COLO829 (cell line): Measurements from ENCODE around the gene C6.

Source experiments
- DNase-seq: peaks from one replicate; pipeline ENCODE4 v3.0.0; 2012; ENCODE audit warnings: low spot score

The C6 gene

DNA sequence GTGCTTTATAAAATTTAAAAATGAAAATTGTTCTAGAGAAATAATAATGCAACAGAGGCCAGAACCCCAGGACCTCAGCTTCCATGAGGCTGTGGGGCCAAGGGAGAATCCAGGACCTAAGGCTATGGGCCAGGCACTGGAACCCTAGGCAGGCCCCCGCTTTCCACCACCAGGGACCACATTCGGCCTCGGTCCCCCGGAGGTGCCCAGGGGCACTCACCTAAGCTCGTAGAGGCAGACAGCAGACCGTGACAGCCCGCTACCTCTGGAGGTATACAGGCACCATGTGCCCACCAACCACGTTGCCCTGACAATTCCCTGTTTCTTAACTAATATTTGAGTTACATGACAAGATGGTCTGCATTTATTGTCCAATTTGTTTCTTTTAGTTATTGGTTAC is 92.7 kb downstream of the C6 start:
- DNase-seq = no peak

DNA sequence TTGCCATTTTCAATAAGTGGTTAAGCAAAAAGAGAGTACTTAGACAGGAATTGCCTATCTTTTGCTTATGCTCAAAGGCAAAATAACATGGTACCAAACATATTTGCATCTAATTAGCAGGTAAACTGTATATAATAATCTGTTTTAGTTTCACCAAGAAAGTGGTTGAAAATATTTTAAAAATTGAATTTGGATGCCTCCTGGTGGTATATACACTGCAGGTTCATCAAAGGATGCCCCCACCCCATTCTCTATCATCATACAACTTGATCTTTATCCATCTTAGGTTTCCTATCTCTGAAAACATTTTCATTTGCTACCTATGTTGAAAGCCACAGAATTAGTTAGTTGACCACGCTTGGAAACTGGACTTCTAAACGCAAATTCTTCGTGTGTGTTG is 95.2 kb downstream of the C6 start:
- no peak for DNase-seq

DNA sequence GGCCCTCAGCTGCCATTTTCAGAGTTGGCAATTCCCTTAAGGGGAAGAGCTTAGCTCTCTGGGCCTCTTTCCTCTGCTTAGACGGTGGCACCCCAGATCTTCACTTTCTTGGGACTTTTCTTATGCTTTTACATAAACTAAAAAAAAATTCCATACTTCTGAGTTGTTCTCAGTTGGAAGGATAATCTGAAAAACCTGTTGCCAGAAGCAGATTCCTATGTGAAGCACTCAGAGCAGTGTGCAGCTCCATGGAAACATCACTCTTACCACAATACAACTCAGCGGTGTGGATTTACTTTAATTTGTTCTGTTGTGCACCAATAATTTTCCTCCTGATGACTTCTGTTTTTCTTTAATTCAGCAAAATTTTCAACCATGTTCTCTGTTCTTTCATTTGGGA is 98.1 kb downstream of the C6 start:
- no peak for DNase-seq

DNA sequence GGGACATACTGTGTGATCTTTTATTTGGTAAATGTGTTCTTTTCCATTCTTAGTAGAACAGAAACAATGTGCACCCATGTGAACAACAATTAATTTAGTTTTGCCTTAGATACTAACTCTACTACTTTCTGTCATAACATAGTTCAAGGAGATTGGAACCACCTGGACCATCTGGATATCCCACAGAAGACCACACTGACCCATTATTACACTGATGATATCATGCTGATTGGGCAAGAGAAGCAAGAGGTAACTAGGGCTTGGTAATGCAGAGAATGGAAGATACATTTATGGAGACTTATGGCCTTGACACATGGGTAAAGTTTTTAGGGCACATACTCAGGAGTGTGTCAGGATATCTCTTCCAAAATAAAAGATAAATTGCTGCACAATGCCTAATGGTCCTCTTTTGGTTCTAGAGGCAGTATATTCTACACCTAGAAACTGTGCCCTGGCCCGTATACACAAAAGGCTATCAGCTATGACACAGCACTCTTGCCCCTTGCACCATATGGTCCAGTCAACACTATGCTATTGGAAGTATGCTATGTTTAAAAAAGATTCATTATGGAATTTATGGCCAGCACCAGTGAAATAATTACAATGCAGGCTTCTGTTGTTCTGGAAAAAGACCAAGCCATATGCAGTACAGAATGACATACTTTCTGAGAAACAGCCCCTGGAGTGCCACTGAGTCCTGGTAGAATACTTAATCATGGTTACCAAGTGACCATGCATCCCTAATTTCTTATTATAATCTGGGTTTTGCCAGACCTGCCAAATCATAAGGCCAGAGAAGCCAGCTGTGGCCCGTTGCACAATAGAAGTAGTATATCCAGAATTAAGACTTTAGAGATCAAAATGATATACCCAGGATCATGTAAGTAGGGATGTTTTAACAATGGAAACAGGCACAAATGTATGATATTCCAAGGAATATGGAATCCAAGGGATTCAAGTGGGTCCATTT is 100.6 kb downstream of the C6 start:
- DNase-seq = no peak

DNA sequence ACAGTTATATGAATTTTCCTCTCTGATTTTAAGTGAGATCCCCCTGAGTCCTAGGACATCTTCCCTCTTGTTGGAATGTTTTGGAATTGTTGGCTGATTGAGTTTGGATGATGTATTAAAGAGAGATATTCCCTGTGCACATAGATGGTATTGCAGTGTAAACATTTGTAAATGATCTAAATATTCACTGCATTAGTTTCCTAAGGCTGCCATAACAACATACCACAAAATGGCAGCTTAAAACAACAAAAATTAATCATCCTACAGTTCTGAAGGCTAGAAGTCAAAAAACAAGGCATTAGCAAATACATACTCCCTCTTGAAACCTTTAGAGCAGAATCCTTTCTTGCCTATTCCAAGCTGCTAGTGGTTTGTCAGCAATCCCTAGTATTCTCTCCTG is 104.1 kb downstream of the C6 start:
- DNase-seq = no peak

DNA sequence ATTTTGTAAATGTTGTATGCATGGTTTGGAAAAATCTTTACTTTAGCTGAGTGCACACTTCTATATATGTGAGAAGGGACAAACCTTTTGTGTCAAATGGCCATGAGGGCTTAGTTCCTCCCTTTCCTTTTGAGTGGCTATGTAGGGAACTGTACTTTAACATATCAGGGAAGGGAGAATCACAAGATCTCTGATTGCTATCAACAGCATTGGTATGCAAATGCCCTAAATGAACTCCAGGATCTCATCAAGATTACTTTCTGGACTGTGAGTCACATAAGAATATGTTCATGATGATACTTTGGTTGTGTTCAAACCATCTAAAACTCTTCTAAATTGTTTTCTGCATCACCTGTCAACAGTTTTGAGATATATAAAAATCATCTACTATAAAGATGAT is 111.0 kb downstream of the C6 start:
- DNase-seq = no peak

DNA sequence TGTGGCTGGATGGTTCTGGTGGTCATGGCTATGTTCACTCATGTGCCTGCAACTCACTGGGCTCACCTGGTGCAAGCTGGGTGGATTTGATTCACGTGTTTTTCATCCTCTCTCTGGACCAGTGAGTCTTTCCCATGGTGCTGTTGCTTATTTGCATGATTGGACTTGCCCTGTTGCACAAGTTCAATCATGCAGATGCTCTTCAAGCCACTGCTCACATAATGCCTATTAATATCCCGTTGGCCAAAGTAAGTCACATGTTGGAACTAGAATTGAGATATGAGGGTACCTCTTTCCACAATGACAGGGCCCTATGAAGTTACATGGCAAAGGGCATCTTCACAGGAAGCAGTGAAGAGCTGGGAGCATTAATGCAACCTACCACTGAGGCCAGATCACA is 115.7 kb downstream of the C6 start:
- DNase-seq = no peak

DNA sequence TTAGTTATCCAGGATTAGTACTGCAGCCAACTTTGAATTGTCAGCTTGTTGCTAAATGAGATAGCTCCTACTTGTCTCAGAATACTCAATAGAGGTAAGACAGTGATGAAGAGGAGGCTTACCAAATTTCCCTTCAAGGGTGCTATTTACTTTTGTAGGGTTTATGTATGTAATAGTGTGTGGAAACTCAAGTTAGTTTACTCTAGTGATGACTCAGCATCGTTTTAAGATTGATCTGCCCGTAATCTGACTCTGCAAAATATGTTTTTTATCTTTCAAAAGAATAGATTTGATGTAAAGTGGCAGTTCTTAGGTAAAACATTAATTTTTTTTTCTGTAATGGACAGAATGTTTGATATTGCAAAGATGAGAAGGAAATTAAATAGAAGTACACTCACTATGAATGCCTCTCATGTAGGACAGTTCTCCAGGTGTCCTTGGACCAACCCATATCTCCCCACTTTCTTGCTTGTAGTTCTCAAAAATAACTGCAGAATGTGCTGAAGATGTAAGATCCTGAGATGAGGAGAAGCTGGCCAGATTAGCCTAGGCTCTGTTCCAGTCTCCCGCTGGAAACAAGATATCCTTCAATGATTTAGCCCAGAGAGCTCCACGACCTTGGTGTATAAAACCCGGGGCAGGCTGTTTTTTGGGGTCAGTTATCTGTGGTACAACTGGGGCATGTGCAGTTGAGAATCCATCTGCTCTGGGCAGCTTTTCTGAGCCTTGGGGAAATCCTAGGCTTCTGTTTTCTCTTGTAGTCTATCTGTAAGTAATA is 117.8 kb downstream of the C6 start:
- DNase-seq = no peak

DNA sequence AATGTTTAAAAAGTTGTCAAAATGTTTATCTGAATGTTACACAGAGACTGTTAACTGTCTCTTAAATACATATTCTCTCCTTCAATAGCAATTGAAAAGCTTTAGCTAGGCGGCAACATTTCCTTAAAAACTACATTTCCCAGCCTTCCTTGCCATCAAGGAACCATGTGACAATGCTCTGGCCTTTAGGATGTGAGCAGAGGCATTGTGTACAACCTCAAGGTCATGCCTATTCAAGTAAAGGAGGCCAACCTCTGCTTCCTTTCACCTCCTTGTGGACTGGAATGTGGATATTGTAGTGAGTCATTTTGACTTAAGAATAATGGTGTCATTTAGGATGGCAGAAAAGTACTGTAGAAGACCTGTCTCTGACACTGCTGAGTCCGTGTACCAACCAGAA is 118.5 kb downstream of the C6 start:
- peak; percentile 45 for DNase-seq

DNA sequence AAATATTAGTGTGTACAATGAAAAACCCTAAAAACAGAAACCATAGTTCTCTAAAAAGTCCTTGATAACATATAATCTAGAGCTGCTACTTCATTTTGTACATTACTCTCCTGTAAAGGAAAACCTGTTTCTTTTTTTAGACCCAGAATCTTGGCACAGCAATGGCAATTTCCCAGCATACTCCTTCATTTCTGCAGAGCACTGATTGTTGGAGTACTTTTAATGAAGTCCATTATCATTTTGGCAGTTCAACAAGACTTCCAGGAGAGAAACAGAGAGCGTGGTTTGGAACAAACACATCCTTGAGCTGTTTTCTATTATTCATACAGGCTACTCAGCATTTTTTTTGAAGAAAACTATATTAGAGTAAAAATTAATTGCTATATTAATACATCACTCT is 119.5 kb downstream of the C6 start:
- no peak for DNase-seq
